ENCODE measurements around the gene HELZ. TPM values are rescaled to one million over a fixed set of nuclear protein-coding genes. Genes with fewer than 3 reads are reported as not detected.

HELZ gene
- total and polyA plus RNA-seq, 10 donors: 2.5 to 154 (median 88.7) TPM

DNA sequence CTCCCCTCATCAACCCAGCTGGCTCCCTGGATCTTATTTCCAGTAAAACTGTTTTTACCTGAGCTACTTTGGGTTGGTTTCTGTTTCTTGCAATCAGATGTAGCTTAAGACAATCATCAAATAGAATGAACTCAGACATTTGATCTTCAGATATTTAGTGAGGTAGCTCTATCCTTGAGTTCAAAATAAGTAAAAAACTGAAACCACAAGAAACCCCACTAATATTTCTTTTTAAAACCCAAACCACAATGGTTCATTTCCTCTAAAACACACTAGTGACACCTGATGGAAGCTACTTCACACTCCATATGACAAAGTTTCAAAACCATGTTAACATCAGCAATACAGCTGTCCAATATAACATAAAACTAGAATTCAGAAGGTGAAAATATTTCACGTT is 162.9 kb downstream of the HELZ start:
- intact Hi-C loops (cut with DNase I; ENCODE audit: low total_unique reads): no loop called here
- no peak for DNase-seq
- H3K4me3 ChIP-seq: no peak overlapping the region
- H3K9me3 ChIP-seq: no peaks in the 10 kb centered on the region
- H3K4me1 ChIP-seq: peaks cover 3 to 32% (median 12%) of the 10 kb centered on the region in 6 donors
- H3K27me3 ChIP-seq (replicated peaks in 1 of 7): no peaks in the 10 kb centered on the region
- peaks cover 0 to 88% (median 30%) of the 10 kb centered on the region in 6 donors for H3K36me3 ChIP-seq
- TF ChIP-seq, protein P1, sequence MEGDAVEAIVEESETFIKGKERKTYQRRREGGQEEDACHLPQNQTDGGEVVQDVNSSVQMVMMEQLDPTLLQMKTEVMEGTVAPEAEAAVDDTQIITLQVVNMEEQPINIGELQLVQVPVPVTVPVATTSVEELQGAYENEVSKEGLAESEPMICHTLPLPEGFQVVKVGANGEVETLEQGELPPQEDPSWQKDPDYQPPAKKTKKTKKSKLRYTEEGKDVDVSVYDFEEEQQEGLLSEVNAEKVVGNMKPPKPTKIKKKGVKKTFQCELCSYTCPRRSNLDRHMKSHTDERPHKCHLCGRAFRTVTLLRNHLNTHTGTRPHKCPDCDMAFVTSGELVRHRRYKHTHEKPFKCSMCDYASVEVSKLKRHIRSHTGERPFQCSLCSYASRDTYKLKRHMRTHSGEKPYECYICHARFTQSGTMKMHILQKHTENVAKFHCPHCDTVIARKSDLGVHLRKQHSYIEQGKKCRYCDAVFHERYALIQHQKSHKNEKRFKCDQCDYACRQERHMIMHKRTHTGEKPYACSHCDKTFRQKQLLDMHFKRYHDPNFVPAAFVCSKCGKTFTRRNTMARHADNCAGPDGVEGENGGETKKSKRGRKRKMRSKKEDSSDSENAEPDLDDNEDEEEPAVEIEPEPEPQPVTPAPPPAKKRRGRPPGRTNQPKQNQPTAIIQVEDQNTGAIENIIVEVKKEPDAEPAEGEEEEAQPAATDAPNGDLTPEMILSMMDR (IDR thresholded peaks at IDR 0.05 in 8 of 11, conservative IDR thresholded peaks at IDR 0.05 in 3 of 11): no peak
- TF ChIP-seq POLR2AphosphoS5 (IDR thresholded peaks at IDR 0.05) (no peak), POLR2A (IDR thresholded peaks at IDR 0.05) (no peak)
- no peak overlapping the region for H3K27ac ChIP-seq
- WGBS, 5 donors: 33 to 53% (median 34%) methylated on average over 1 of the region's 1 CpG

DNA sequence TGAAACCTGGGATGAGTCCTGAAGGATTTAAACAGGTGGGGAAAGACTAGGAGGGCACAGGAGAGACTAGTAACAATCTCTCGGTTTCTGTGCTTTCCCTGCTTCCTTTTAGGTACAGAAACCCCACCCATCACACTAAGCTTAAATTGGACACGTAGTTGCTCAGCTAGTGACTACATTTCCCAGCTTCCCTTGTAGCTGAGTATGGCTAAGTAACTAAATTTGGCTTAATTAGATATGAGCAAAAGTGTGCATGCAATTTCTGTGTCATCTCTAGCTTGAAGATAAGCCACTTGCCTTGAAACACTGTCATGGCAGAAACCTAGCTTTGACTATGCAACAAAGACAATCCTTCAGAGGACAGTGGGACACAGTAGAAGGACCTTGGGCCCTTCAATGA is 164.2 kb downstream of the HELZ start:
- Histone ChIP-seq H3K27ac (no peak overlapping the region), H3K9me3 (no peaks in the 10 kb centered on the region), H3K4me1 (peaks cover 3 to 32% (median 12%) of the 10 kb centered on the region in 6 donors), H3K36me3 (peaks cover 0 to 88% (median 24%) of the 10 kb centered on the region in 6 donors), H3K4me3 (no peak overlapping the region), H3K27me3 (replicated peaks in 1 of 7) (no peaks in the 10 kb centered on the region)
- TF ChIP-seq, protein P1 (IDR thresholded peaks at IDR 0.05 in 8 of 11, conservative IDR thresholded peaks at IDR 0.05 in 3 of 11): no peak
- TF ChIP-seq POLR2A (IDR thresholded peaks at IDR 0.05): no peak
- no peak for TF ChIP-seq POLR2AphosphoS5 (IDR thresholded peaks at IDR 0.05)
- DNase-seq: no peak
- 68 to 88% (median 76%) methylated on average over 2 of the region's 2 CpGs for WGBS, 5 donors
- intact Hi-C loops (cut with DNase I; ENCODE audit: low total_unique reads): no loop called here

DNA sequence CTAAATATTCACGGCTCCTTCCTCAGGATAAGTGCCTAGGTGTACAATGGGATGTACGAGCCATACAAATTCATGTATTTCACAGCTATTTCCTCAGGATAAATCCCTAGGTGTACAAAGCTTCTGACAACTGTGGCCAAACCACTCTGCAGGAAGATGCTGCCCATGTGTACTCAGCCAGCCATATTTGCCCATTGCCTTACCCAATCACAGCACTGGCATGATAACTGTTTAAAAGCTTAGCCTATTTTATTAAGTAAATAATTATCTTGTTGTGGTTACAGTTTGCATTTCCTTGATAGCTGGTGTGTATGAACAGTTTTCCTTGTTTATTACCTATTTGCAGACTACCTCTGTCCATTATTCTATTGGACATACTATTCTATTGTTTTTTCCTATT is 165.5 kb downstream of the HELZ start:
- H3K27ac ChIP-seq: no peak overlapping the region
- H3K36me3 ChIP-seq: peaks cover 0 to 82% (median 20%) of the 10 kb centered on the region in 6 donors
- no peaks in the 10 kb centered on the region for H3K9me3 ChIP-seq
- peaks cover 3 to 32% (median 12%) of the 10 kb centered on the region in 6 donors for H3K4me1 ChIP-seq
- H3K27me3 ChIP-seq (replicated peaks in 1 of 7): no peaks in the 10 kb centered on the region
- WGBS, 5 donors: 94 to 98% (median 96%) methylated on average over 2 of the region's 2 CpGs
- intact Hi-C loops (cut with DNase I; ENCODE audit: low total_unique reads): no loop called here
- no peak for DNase-seq
- no peak overlapping the region for H3K4me3 ChIP-seq
- no peak for TF ChIP-seq POLR2AphosphoS5 (IDR thresholded peaks at IDR 0.05)
- TF ChIP-seq POLR2A (IDR thresholded peaks at IDR 0.05): no peak
- TF ChIP-seq, protein P1 (IDR thresholded peaks at IDR 0.05 in 8 of 11, conservative IDR thresholded peaks at IDR 0.05 in 3 of 11): no peak

DNA sequence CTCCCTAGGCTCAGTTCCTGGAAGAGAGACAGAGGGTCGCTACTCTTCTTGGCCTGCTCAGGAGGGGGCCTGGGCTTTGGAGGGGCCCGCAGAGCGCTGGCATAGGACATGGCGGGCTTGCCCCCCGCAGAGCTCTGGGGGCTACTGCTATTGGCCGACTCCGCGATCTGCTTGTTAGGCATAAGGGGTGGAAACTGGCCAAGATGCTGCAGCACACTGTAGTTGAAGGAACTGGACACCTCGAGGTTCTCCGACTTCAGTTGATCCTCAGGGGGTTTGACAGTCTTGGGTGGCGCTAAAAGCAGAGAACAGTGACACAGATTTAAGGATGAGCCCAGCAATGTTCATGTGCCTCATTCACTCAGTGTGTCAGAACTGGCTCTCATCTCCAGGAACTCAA is 166.7 kb downstream of the HELZ start:
- no peak overlapping the region for H3K4me3 ChIP-seq
- peaks cover 3 to 27% (median 11%) of the 10 kb centered on the region in 6 donors for H3K4me1 ChIP-seq
- H3K27me3 ChIP-seq (replicated peaks in 1 of 7): no peaks in the 10 kb centered on the region
- peak in 1 of 3 donors; percentile 14 for TF ChIP-seq POLR2AphosphoS5 (IDR thresholded peaks at IDR 0.05)
- TF ChIP-seq, protein P1 (IDR thresholded peaks at IDR 0.05 in 8 of 11, conservative IDR thresholded peaks at IDR 0.05 in 3 of 11): no peak
- WGBS, 5 donors: 94 to 99% (median 96%) methylated on average over 11 of the region's 11 CpGs
- no peak for DNase-seq
- no peaks in the 10 kb centered on the region for H3K9me3 ChIP-seq
- intact Hi-C loops (cut with DNase I; ENCODE audit: low total_unique reads): no loop called here
- H3K27ac ChIP-seq: no peak overlapping the region
- peaks cover 0 to 82% (median 23%) of the 10 kb centered on the region in 6 donors for H3K36me3 ChIP-seq
